NCI-H146 (cell line): Measurements from ENCODE around the gene SLC4A2.

ENCODE experiments used
- DNase-seq: peaks from one replicate; lab custom pipeline; 2025; lab: John Stamatoyannopoulos, UW

Gene SLC4A2

GRCh38 chr7:151043959-151044358 is 15.4 kb upstream of the SLC4A2 start:
- no peak for DNase-seq

GRCh38 chr7:151045262-151045661 is 14.1 kb upstream of the SLC4A2 start:
- no peak for DNase-seq

DNA sequence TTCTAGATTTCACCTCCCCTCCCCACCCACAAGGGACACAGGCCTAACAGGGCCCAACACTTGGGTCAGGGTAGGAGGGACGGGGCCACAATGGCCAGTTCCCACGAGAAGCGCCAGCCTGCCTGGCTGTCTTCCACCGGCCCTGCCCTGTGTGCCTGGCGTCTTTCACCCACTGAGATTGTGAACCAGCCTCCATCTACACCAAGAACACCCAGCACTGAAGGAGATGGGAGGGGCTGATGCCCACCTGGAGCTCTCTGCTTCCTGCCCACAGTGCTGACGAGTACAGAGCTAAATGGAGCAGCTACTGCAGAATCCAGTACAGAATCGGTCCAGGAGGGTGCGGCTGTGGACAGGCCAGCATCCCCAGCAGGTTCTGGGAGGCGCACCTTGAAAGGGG is 13.4 kb upstream of the SLC4A2 start:
- DNase-seq: no peak

DNA sequence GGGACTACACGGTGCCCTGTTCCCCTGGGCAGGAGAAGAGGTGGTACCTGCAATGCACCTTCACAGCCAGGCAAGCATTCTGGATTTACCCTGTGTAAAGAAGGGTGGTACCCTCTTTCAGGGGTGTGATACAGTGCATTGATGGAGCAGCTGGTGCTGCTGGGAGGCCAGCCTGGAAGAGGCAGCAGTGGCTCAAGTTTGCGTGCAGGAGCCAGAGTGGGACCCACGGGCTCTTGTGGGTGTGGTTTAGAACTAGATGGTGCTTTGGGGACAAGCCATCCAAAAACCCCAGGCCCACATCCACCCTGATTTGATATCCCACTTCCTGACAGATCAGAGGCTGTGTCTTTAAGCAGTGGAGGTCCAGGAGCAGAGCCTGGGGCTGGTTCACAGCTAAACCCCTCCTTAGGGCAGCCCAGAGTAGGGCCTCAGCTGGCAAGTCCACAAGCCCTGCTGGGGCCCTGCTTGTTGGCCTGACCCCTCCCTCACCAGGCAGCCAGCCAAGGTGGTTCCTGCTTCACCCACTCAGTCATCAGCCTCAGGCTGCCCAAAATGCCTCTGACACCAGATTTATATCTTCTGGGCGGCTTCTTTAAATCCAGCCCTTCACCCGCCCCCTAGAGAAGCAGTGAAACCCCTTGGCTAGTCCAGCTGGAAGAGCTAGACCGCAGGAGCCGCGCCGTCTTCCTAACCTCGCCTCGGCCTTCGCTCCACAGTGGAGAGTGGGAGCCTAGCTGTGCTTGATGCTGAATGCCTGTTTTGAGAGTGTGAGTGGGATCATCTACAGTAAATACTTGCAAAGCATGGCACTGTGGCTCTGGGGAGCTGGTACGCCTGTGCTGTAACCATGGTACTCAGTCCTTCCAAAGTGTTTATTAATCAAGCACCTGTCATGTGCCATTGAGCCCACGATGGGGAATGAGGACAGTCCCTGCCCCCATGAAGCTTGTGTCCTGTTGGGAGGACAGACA is 12.5 kb upstream of the SLC4A2 start:
- no peak for DNase-seq

DNA sequence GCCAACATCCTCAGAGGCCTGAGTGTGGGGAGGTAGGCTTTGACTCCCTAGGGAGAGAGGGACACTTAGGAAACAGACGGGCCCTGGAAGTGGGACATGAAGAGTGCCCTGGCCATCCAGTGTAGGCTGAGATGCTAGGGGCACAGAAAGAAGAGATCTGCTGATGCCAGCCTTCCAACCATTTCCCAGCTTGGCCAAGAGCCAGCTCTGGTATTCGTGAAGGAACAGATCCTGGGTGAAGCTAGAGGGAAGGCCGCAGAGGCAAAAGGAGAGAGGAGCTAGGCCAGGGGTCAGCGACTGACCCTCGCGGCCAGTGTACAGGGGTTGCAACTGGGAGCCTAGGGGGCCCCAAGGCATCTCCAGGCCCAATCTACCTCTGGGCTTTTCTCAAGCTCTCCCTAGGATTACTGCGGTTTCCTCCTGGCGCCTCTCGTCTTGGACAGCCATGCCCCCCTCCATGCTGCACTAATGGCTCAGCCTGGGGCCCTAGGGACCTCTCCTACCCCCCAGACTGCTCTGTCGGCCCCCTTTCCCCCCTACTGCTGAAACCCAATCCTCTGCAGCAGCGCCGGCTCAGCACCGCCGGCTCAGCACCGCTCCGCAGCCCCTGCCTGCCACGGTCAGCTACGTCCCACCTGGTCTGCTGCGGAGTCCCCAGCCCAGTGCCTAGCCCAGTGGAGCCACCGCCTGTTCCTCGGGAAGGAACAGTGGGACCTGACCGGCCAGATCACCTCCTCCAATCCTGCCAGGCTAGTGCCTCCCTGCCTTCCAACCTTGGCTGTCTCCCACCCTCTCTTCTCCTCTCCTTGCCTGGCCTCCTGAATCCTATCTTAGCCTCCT is 11.2 kb upstream of the SLC4A2 start, which contains the start of gene ASIC3:
ASIC3 (plus strand) TSS at position 556 of the 840 bp plus-strand sequence. CDS start 355 bp downstream, outside the sequence.
- DNase-seq: no peak

DNA sequence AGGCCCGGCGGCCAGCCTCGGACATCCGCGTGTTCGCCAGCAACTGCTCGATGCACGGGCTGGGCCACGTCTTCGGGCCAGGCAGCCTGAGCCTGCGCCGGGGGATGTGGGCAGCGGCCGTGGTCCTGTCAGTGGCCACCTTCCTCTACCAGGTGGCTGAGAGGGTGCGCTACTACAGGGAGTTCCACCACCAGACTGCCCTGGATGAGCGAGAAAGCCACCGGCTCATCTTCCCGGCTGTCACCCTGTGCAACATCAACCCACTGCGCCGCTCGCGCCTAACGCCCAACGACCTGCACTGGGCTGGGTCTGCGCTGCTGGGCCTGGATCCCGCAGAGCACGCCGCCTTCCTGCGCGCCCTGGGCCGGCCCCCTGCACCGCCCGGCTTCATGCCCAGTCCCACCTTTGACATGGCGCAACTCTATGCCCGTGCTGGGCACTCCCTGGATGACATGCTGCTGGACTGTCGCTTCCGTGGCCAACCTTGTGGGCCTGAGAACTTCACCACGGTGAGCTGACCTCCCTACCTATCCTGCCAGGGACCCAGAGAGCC is 10.4 kb upstream of the SLC4A2 start:
- DNase-seq: no peak

DNA sequence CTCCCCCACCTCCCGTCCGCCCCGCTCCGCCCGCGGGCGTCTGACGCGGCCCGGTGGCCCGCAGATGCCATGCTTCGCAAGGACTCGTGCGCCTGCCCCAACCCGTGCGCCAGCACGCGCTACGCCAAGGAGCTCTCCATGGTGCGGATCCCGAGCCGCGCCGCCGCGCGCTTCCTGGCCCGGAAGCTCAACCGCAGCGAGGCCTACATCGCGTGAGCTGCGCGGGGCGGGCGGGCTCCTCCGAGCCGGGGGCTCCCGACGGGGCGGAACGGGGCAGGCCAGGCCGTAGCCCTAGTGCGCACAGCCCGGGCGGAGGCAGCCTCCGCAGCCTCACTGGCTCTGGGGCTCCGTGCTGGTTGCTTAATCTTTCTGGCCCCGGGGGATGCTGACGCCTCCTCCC is 8.3 kb upstream of the SLC4A2 start:
- peak; percentile 55 for DNase-seq

- no peak for DNase-seq
Measured at GRCh38 chr7:151053096-151053495, 6.3 kb upstream of the SLC4A2 start.

- DNase-seq: no peak
Measured at GRCh38 chr7:151053751-151054150, 5.6 kb upstream of the SLC4A2 start.

DNA sequence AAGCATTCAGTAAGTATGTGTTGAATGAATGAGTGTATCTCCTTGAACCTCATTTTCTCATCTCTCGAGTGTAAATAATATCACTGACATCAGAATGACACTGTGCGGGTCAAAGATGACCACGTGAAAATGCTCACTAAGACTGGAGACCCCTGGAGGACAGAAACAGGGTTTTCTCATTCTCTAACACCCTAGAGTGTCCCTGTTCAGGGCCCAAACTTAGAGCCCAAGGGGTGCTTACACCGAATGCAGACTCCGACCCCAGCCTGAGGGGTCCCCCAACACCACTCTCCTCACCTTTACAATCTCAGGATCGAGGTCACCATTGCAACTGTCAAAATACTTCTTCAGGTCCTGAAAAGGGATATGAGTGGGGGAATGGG is 3.1 kb upstream of the SLC4A2 start:
- DNase-seq: no peak

DNA sequence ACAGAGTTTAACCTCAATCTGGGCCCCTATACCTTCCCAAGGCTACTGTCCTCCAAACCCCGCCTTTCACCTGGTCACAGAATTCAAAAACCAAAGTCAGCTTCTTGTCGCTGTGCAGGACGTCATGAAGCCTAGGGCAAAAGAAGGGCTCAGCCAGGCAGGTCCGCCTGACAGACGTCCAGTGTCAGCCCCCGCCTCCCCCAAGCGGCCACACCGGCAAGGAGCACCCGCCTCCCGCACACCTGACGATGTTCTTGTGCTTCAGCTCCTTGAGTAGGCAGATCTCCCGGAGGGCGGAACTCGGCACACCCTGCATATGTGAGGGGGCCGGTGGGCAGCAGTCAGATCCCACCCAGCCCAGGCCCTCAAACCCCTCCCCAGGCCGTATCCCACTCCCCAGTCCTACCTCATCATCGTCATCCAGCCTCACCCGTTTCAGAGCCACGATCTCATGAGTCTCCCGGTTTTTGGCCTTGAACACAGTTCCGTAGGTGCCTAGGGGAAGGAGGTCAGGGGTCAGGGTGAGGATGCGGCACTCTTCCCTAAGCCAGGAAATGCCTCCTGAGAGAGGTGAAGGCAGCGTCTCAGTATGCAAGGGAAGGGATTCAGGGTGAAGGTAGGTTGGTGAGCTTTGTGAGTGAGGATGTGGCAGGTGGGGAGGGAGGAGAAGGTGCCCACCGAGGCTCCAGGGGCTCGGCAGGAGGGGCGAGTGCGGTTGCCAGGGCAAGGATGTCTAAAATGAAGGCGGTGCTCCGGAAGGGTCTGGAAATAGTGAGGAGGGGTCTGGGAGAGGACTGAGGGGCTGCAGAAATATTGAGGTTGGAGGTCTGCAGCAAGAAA is 2.5 kb upstream of the SLC4A2 start:
- no peak for DNase-seq

- peak; percentile 72 for DNase-seq
Measured at GRCh38 chr7:151057506-151057988, 1.8 kb upstream of the SLC4A2 start, which contains the start of gene CDK5. CDK5 (minus strand) TSS chr7:151057897; CDS start chr7:151057848, 49 bp downstream.

DNA sequence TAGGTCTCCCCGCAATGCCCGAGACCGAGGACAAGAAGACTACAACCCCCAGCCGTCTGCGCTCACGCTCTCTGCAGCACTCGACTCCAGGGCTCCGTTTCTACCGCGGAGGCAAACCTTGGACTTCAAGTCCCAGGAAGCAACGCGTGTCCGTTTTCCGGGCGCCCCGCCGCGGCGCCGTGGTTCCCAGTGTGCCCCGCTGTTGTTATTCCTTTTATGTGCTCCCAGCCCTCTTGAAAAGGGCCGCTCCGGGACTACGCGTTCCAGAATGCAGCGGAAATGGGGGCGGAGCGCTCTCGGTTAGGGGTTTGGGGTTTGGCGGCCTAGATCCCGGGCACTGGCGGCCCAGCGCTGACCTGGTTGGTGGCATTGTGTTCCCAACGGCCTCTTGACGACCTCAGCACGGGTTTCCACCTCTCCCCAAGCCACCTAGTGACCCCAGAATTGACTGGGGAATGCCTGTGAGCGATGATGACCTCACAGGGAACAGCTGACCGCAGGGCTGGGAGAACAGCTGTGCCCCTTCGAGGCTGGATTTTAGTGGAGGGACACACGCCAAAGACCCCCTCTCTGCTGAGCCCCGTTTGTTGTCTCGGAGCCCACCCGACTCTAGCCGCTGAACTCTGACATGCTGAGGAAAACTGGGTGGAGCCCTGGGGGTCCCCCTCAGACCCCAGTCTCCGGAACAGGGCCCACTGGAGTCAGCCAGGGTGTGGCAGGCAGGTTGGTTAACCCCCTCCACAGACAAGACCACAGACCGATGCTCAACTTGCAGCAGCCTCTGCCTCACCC is 1.2 kb upstream of the SLC4A2 start:
- DNase-seq: peak; percentile 99

- DNase-seq: peak; percentile 33
Measured at GRCh38 chr7:151058781-151059366, 515 bp upstream of the SLC4A2 start.

- DNase-seq: no peak
Measured at GRCh38 chr7:151060113-151060415, 675 bp downstream of the SLC4A2 start.

DNA sequence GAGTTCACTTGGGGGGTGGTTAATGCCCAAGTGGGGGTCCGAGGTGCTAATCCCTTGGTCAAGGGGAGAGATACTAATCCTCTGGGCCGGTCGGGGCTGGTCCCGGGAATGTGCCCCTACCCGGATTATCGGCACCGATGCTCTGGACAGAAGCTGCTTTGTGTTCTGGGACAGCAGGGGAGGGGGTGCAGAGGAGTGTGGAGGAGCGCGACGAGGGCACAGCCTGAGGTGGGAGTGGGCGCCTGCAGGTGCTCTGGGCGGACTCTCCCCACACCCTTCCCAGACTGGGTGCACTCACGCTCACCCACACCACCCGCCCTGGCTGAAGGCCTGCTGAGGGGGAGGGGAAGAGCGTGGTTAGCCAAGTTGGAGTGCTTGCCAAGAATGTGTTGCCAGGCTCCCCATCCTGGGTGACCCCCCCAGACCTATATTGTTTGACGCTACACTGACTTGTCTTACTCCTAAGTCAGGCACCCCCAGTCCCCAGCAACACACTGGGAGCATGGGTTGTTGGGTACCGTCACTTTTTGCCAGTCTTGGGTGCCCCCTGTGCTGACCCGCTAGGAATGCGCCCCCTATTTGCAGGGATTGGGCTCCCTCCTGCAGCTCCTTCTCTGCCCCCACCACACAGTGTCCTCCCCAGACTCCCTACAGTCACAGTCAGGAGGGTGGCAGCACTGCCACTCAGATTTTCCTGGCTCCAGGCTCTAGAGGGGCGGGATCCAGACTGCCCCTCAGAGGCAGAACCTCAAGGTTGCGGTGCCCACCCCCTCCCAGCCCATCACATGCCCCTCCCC is 1.2 kb downstream of the SLC4A2 start:
- DNase-seq: peak; percentile 13

- DNase-seq: no peak
Measured at GRCh38 chr7:151061213-151062110, 2.1 kb downstream of the SLC4A2 start.

DNA sequence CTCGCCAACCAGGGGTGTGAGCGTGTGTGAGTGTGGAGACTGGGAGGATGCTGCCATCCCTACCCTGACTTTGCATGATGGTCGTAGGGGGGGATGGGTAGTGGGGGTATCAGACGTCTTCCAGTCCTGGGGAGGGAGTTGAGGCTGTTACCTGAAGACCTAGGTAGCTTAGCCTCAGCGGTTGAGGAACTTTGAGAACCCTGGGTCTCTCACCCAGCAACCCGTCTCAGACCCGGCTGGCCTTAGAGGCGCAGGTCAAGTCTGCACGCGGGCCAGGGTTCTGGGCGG is 2.7 kb downstream of the SLC4A2 start:
- DNase-seq: no peak
